Measurements from ENCODE around the gene LCLAT1.

DNA sequence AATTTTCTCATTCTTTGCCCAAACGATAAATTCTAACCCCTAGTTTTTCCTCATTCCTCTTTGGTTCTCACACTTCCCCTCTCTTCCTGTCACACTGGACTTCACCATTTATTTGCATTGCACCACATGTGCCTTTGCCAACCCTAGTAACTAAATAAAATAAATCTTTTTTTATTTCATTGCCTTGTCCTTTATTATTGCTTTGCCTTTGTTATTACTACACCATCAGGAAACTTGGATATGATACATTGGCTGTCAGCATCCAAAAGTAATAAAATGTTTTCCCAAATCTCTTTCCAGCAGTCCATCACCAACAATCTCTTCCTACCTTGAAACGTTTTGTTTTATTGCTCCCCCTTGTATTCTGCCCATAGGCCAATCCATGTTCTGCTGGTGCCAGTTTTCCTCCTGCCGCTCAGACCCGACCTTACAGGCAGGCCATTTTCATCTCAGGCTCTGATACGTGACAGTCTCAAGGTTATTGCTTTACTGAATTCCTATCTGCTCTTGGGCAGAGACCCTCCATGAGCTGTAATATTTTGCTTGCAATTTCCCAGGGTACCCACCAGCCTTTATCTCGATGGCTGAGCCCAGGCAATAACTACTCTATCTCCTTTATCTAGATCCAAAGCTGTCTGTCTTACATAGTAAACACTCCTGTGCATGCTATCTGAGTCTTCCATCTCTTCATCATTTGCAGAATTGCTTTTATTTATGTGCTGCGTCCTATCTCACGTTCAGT is 19.3 kb upstream of the LCLAT1 start:
- TF ChIP-seq ZNF274 (IDR thresholded peaks at IDR 0.05; ENCODE audit: low read depth, low read length) (no peak), SUZ12 (IDR thresholded peaks at IDR 0.05; ENCODE audit: extremely low read depth, insufficient read depth, insufficient read length) (no peak), YY1 (IDR thresholded peaks at IDR 0.05; ENCODE audit: insufficient read depth, insufficient read length) (no peak)
